A673 (cell line): ENCODE results near the gene GRHL3.

Source experiments
- EZH2 ChIP-seq: fragments of 200-600 bp; sonication (generic); IDR thresholded peaks from 2 replicates; pipeline ENCODE4 v1.6.1; 2017; ENCODE audit warnings: borderline replicate concordance, low read depth, mild to moderate bottlenecking, mixed read lengths, antibody characterized with exemption, low read length; ENCODE audit not compliant: poor library complexity, severe bottlenecking
- TF ChIP-seq, protein P1 (sequence below): fragments of 300-800, 200-600 bp; sonication (generic); conservative IDR thresholded peaks from 2 replicates; pipeline ENCODE4 v1.5.1; 2017; ENCODE audit warnings: low read depth, mild to moderate bottlenecking, antibody characterized with exemption, low read length, moderate library complexity, mixed read lengths

DNA sequence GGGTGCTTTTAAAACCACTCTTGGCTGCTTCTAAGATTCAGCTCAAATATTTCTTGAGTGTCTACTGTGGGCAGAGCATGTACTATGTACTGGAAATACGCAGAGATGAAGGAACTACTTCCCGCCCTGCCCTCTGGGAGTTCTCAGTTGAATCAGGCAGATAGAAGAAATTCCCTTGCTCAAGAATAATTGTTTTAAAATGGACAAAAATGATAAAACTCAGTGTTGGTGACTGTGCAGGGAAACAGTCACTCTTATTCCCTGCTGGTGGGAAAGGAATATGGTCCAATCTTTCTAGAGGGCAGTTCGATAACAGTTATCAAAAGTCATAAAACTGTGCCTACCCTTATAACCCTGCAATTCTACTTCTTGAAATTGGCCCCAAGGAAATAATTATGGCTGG, 16.9 kb upstream of the GRHL3 start:
- TF ChIP-seq, protein P1, sequence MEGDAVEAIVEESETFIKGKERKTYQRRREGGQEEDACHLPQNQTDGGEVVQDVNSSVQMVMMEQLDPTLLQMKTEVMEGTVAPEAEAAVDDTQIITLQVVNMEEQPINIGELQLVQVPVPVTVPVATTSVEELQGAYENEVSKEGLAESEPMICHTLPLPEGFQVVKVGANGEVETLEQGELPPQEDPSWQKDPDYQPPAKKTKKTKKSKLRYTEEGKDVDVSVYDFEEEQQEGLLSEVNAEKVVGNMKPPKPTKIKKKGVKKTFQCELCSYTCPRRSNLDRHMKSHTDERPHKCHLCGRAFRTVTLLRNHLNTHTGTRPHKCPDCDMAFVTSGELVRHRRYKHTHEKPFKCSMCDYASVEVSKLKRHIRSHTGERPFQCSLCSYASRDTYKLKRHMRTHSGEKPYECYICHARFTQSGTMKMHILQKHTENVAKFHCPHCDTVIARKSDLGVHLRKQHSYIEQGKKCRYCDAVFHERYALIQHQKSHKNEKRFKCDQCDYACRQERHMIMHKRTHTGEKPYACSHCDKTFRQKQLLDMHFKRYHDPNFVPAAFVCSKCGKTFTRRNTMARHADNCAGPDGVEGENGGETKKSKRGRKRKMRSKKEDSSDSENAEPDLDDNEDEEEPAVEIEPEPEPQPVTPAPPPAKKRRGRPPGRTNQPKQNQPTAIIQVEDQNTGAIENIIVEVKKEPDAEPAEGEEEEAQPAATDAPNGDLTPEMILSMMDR = no peak
- TF ChIP-seq EZH2 = no peak
